Hepatocyte (in vitro differentiated cells): ENCODE results near the gene CHN2. TPM values are rescaled to one million over a fixed set of nuclear protein-coding genes. Genes with fewer than 3 reads are reported as not detected.

Source experiments
- DNase-seq: peaks from one replicate; pipeline ENCODE4 v3.0.0-alpha.2; 2016; ENCODE audit warnings: low spot score
- H2AFZ ChIP-seq: fragments of 200-600 bp; sonication (generic); 2 replicates; pipeline ENCODE4 v1.6.0; 2016; ENCODE audit warnings: antibody characterized with exemption, mild to moderate bottlenecking
- H3K27ac ChIP-seq: fragments of 200-600 bp; sonication (generic); 2 replicates; pipeline ENCODE4 v1.5.1; 2016; ENCODE audit warnings: mild to moderate bottlenecking
- H3K27me3 ChIP-seq: fragments of 200-600 bp; sonication (generic); 2 replicates; pipeline ENCODE4 v1.6.1; 2016
- H3K36me3 ChIP-seq: fragments of 200-600 bp; sonication (generic); replicated peaks from 2 replicates; pipeline ENCODE4 v1.5.1; 2016; ENCODE audit warnings: low read depth; ENCODE audit not compliant: insufficient read depth
- H3K4me1 ChIP-seq: fragments of 200-600 bp; sonication (generic); 2 replicates; pipeline ENCODE4 v1.5.1; 2016; ENCODE audit warnings: mild to moderate bottlenecking, moderate library complexity; ENCODE audit not compliant: insufficient read depth
- H3K4me2 ChIP-seq: fragments of 200-600 bp; sonication (generic); 2 replicates; pipeline ENCODE4 v1.6.0; 2016
- H3K4me3 ChIP-seq: fragments of 200-600 bp; sonication (generic); 2 replicates; pipeline ENCODE4 v1.5.1; 2016; ENCODE audit warnings: mild to moderate bottlenecking
- H3K79me2 ChIP-seq: fragments of 200-600 bp; sonication (generic); 2 replicates; pipeline ENCODE4 v1.6.0; 2017; ENCODE audit warnings: mild to moderate bottlenecking
- H3K9me2 ChIP-seq: fragments of 200-600 bp; sonication (generic); replicated peaks from 2 replicates; pipeline ENCODE4 v1.6.0; 2017; ENCODE audit warnings: mild to moderate bottlenecking; ENCODE audit not compliant: insufficient read depth
- H3K9me3 ChIP-seq: fragments of 200-600 bp; sonication (generic); 2 replicates; pipeline ENCODE4 v1.5.1; 2016; ENCODE audit warnings: low read depth, mild to moderate bottlenecking
- H4K20me1 ChIP-seq: fragments of 200-600 bp; sonication (generic); 2 replicates; pipeline ENCODE4 v1.6.0; 2016; ENCODE audit warnings: mild to moderate bottlenecking; ENCODE audit not compliant: insufficient read depth, poor library complexity, severe bottlenecking
- CTCF ChIP-seq: fragments of 200-600 bp; sonication (generic); IDR thresholded peaks from 2 replicates; pipeline ENCODE4 v1.5.1; 2016; ENCODE audit warnings: antibody characterized with exemption, mild to moderate bottlenecking; ENCODE audit not compliant: poor library complexity
- EZH2 ChIP-seq: fragments of 200-600 bp; sonication (generic); IDR thresholded peaks from 2 replicates; pipeline ENCODE4 v1.6.1; 2016; ENCODE audit warnings: antibody characterized with exemption, mild to moderate bottlenecking, borderline replicate concordance
- EZH2phosphoT487 ChIP-seq: fragments of 200-600 bp; sonication (generic); IDR thresholded peaks from one replicate; pipeline ENCODE4 v1.6.1; 2018; ENCODE audit warnings: antibody characterized with exemption, mild to moderate bottlenecking, low read depth, moderate library complexity; ENCODE audit not compliant: unreplicated experiment, severe bottlenecking
- WGBS: methylation state at CpG from one replicate; pipeline ENCODE4 v1.1.6; 2016; ENCODE audit warnings: low lambda C conversion rate; ENCODE audit errors: missing lambda C conversion rate; 5-methylcytosine and 5-hydroxymethylcytosine counted together
- polyA plus RNA-seq: library from polyadenylated mRNA; unstranded; fragments of >200 nt; fragmentation: Nextera tagmentation; extraction: Ambion mirVana; gene quantifications from 2 replicates; pipeline ENCODE4 v1.2.1, GENCODE V29; 2016
- total RNA-seq: library from RNA; depleted of rRNA; stranded (reverse); fragments of >200 nt; gene quantifications from 2 replicates; pipeline ENCODE4 v1.2.3, GENCODE V29; 2014

Gene CHN2
- total and polyA plus RNA-seq, 2 experiments from 2014 or later = 8.7 to 12.3 TPM

GRCh38 chr7:29424984-29425309, 230.4 kb downstream of the CHN2 start:
- Histone ChIP-seq H3K79me2 (no peaks in the 10 kb centered on the region), H3K4me3 (no peak overlapping the region), H4K20me1 (no peaks in the 10 kb centered on the region), H3K4me1 (no peaks in the 10 kb centered on the region), H3K9me3 (no peaks in the 10 kb centered on the region), H3K27ac (no peak overlapping the region), H3K36me3 (no peaks in the 10 kb centered on the region), H2AFZ (no peak overlapping the region), H3K9me2 (no peaks in the 10 kb centered on the region), H3K27me3 (no peaks in the 10 kb centered on the region), H3K4me2 (no peak overlapping the region)
- DNase-seq = peak; percentile 27
- TF ChIP-seq EZH2phosphoT487 = no peak
- TF ChIP-seq EZH2 = no peak
- TF ChIP-seq CTCF = no peak
- 95% methylated on average over 3 of the region's 3 CpGs for WGBS

DNA sequence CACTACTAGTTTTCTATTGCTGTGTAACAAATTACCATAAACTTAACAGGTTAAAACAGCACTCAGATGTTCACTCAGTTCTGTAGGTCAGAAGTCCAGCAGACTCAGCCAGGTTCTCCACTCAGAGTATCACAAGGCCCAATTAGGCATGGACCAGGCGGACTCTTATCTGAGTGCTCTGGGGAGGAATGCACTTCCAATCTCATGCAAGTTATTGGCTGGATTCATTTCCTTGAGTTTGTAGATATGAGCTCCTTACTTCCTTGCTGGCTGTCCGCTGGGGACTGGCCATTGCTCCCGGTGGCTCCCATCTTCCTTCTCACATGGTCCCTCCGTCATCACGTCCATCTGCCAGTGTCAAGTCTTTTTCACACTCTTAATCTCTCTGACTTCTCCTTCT, 232.0 kb downstream of the CHN2 start:
- Histone ChIP-seq H3K79me2 (no peaks in the 10 kb centered on the region), H2AFZ (no peak overlapping the region), H3K27ac (no peak overlapping the region), H3K4me3 (no peak overlapping the region), H3K9me2 (no peaks in the 10 kb centered on the region), H3K4me2 (no peak overlapping the region), H3K36me3 (no peaks in the 10 kb centered on the region), H3K4me1 (no peaks in the 10 kb centered on the region), H3K9me3 (no peaks in the 10 kb centered on the region), H4K20me1 (no peaks in the 10 kb centered on the region), H3K27me3 (no peaks in the 10 kb centered on the region)
- DNase-seq = no peak
- TF ChIP-seq EZH2phosphoT487 (no peak), EZH2 (no peak), CTCF (no peak)
- 92% methylated on average over 5 of the region's 5 CpGs for WGBS

DNA sequence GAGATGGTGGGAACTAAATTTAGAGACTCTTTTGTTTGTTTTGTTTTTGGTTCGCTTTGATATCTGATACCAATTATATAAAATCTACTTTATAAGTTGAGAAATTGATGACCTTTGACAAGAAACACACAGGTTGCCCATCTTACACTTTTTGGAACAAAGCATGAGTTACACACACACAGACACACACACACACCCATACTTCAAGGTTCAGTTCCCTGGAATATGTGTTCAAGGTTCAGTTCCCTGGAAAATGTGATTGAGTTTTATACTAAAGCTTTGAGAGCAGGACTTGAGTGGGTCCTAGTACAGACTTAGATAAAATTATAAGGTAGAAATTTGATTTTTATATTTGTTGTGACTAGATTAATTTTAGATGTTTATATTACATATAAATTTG, 234.8 kb downstream of the CHN2 start:
- Histone ChIP-seq H3K27me3 (no peaks in the 10 kb centered on the region), H3K4me1 (no peaks in the 10 kb centered on the region), H4K20me1 (no peaks in the 10 kb centered on the region), H3K36me3 (no peaks in the 10 kb centered on the region), H2AFZ (no peak overlapping the region), H3K27ac (no peak overlapping the region), H3K4me2 (no peak overlapping the region), H3K4me3 (no peak overlapping the region), H3K79me2 (no peaks in the 10 kb centered on the region), H3K9me3 (no peaks in the 10 kb centered on the region), H3K9me2 (no peaks in the 10 kb centered on the region)
- no peak for TF ChIP-seq EZH2phosphoT487
- no peak for TF ChIP-seq CTCF
- no peak for DNase-seq
- 82% methylated on average over 1 of the region's 1 CpG for WGBS

- no peaks in the 10 kb centered on the region for H3K79me2 ChIP-seq
- H4K20me1 ChIP-seq = no peaks in the 10 kb centered on the region
- no peaks in the 10 kb centered on the region for H3K36me3 ChIP-seq
- TF ChIP-seq CTCF (no peak), EZH2phosphoT487 (no peak), EZH2 (no peak)
- no peaks in the 10 kb centered on the region for H3K27me3 ChIP-seq
- H3K27ac ChIP-seq = no peak overlapping the region
- H3K4me3 ChIP-seq = no peak overlapping the region
- H2AFZ ChIP-seq = no peak overlapping the region
- 92% methylated on average over 8 of the region's 8 CpGs for WGBS
- H3K9me3 ChIP-seq = no peaks in the 10 kb centered on the region
- no peak for DNase-seq
- H3K4me2 ChIP-seq = no peak overlapping the region
- H3K4me1 ChIP-seq = no peaks in the 10 kb centered on the region
- no peaks in the 10 kb centered on the region for H3K9me2 ChIP-seq
These were observed 235.8 kb downstream of the CHN2 start for GRCh38 chr7:29430279-29430949.
